ENCODE measurements around the gene ELMOD1.

The ELMOD1 gene

GRCh38 chr11:107651672-107652071 lies 60.7 kb downstream of the ELMOD1 start:
- no peak for FAIRE-seq

GRCh38 chr11:107653076-107653475 lies 62.1 kb downstream of the ELMOD1 start:
- no peak for FAIRE-seq

GRCh38 chr11:107655602-107656001 lies 64.7 kb downstream of the ELMOD1 start:
- no peak for FAIRE-seq

GRCh38 chr11:107659310-107659709 lies 68.4 kb downstream of the ELMOD1 start:
- no peak for FAIRE-seq

GRCh38 chr11:107660066-107660465 lies 69.1 kb downstream of the ELMOD1 start:
- no peak for FAIRE-seq

GRCh38 chr11:107661656-107662055 lies 70.7 kb downstream of the ELMOD1 start:
- FAIRE-seq, result no peak

GRCh38 chr11:107665018-107665417 lies 74.1 kb downstream of the ELMOD1 start:
- FAIRE-seq, result no peak

GRCh38 chr11:107666911-107667613 lies 76.1 kb downstream of the ELMOD1 start:
- no peak for FAIRE-seq

- no peak for FAIRE-seq
Measured at GRCh38 chr11:107669191-107669740, 78.3 kb downstream of the ELMOD1 start.

- FAIRE-seq, result no peak
Measured at GRCh38 chr11:107669893-107670601, 79.1 kb downstream of the ELMOD1 start.

GRCh38 chr11:107675902-107676301 lies 85.0 kb downstream of the ELMOD1 start:
- no peak for FAIRE-seq

- FAIRE-seq, result no peak
Measured at GRCh38 chr11:107676336-107677057, 85.5 kb downstream of the ELMOD1 start.

GRCh38 chr11:107677924-107678631 lies 87.1 kb downstream of the ELMOD1 start:
- FAIRE-seq, result no peak

- no peak for FAIRE-seq
Measured at GRCh38 chr11:107678632-107678971, 87.7 kb downstream of the ELMOD1 start.

- no peak for FAIRE-seq
Measured at GRCh38 chr11:107679255-107680024, 88.5 kb downstream of the ELMOD1 start.

GRCh38 chr11:107682171-107682570 lies 91.2 kb downstream of the ELMOD1 start:
- FAIRE-seq, result no peak

GRCh38 chr11:107682572-107682971 lies 91.6 kb downstream of the ELMOD1 start:
- no peak for FAIRE-seq

GRCh38 chr11:107683061-107683460 lies 92.1 kb downstream of the ELMOD1 start:
- FAIRE-seq, result no peak

GRCh38 chr11:107683807-107684206 lies 92.9 kb downstream of the ELMOD1 start:
- FAIRE-seq, result no peak

- FAIRE-seq, result no peak
Measured at GRCh38 chr11:107688322-107688918, 97.5 kb downstream of the ELMOD1 start.

GRCh38 chr11:107689317-107690202 lies 98.6 kb downstream of the ELMOD1 start:
- peak; percentile 75 for FAIRE-seq
